ENCODE data around the gene UVSSA.

UVSSA gene

GRCh38 chr4:1398681-1399507 lies 51.9 kb downstream of the UVSSA start:
- no peak for DNase-seq

- DNase-seq, result no peak
Measured at GRCh38 chr4:1399508-1400190, 52.6 kb downstream of the UVSSA start.

- DNase-seq, result no peak
Measured at GRCh38 chr4:1400191-1400805, 53.3 kb downstream of the UVSSA start.

- DNase-seq, result no peak
Measured at GRCh38 chr4:1400831-1401408, 53.9 kb downstream of the UVSSA start.

GRCh38 chr4:1401409-1402020 lies 54.5 kb downstream of the UVSSA start:
- no peak for DNase-seq

- DNase-seq, result no peak
Measured at GRCh38 chr4:1402021-1402515, 55.1 kb downstream of the UVSSA start.

GRCh38 chr4:1402516-1403091 lies 55.6 kb downstream of the UVSSA start:
- DNase-seq, result no peak

- DNase-seq, result no peak
Measured at GRCh38 chr4:1403177-1403583, 56.2 kb downstream of the UVSSA start.

GRCh38 chr4:1403591-1404572 lies 56.9 kb downstream of the UVSSA start:
- peak in 1 of 2 experiments; percentile 20 for DNase-seq

- DNase-seq, result no peak
Measured at GRCh38 chr4:1404573-1405253, 57.7 kb downstream of the UVSSA start.

- no peak for DNase-seq
Measured at GRCh38 chr4:1405254-1405635, 58.2 kb downstream of the UVSSA start.

GRCh38 chr4:1405636-1406393 lies 58.8 kb downstream of the UVSSA start:
- no peak for DNase-seq

GRCh38 chr4:1406394-1406980 lies 59.5 kb downstream of the UVSSA start, which contains the start of gene NKX1-1:
NKX1-1 (minus strand) TSS chr4:1406442; CDS start chr4:1406442, 0 bp downstream.
- no peak for DNase-seq

- no peak for DNase-seq
Measured at GRCh38 chr4:1406981-1407656, 60.1 kb downstream of the UVSSA start.

- DNase-seq, result no peak
Measured at GRCh38 chr4:1407657-1408333, 60.8 kb downstream of the UVSSA start.

GRCh38 chr4:1408418-1408817 lies 61.4 kb downstream of the UVSSA start:
- DNase-seq, result no peak

- DNase-seq, result no peak
Measured at GRCh38 chr4:1409079-1409478, 62.1 kb downstream of the UVSSA start.

All from stimulated activated CD4-positive, alpha-beta T cell treated with anti-CD3 and anti-CD28 coated beads, Interleukin-4, amount 100 ng/mL, for 4 hours (primary cell).